22Rv1 (cell line): Measurements from ENCODE around the gene MORN2.

ENCODE experiments used
- ZFX ChIP-seq: fragments of 450-650 bp; IDR thresholded peaks from 2 replicates; pipeline ENCODE4 v1.6.1; 2017; ENCODE audit warnings: antibody characterized with exemption, borderline replicate concordance
- TF ChIP-seq, protein P1 (sequence below): fragments of 450-650 bp; IDR thresholded peaks from 2 replicates; pipeline ENCODE4 v1.5.1; 2017; ENCODE audit warnings: mild to moderate bottlenecking

DNA sequence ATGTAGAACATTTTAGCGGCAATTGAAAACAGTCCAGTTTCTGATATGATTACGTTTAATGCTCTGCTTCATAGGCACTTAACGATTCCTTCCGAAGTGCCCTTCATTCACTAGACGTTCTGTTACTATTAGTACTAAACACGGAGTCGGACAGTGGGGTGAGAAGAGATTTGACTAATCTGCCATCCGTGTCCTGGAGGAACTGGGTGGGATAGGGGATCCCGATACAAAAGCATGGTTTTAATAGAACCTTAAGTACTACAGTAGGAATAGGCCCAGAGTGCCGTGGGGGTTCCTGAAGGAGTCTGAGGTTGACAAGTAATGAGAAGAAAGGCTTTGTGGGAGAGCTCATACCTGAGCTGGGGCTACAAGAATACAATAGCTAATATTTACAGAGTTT lies 631 bp downstream of the MORN2 start:
- TF ChIP-seq, protein P1, sequence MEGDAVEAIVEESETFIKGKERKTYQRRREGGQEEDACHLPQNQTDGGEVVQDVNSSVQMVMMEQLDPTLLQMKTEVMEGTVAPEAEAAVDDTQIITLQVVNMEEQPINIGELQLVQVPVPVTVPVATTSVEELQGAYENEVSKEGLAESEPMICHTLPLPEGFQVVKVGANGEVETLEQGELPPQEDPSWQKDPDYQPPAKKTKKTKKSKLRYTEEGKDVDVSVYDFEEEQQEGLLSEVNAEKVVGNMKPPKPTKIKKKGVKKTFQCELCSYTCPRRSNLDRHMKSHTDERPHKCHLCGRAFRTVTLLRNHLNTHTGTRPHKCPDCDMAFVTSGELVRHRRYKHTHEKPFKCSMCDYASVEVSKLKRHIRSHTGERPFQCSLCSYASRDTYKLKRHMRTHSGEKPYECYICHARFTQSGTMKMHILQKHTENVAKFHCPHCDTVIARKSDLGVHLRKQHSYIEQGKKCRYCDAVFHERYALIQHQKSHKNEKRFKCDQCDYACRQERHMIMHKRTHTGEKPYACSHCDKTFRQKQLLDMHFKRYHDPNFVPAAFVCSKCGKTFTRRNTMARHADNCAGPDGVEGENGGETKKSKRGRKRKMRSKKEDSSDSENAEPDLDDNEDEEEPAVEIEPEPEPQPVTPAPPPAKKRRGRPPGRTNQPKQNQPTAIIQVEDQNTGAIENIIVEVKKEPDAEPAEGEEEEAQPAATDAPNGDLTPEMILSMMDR = no peak
- no peak for TF ChIP-seq ZFX
